HUES48 (cell line): ENCODE data around the gene GOT1.

Experiments
- H3K27ac ChIP-seq: one replicate; pipeline ENCODE4 v1.7.0; 2013; ENCODE audit warnings: low read depth, low read length, inconsistent platforms
- H3K27me3 ChIP-seq: 2 replicates; pipeline ENCODE4 v1.6.1; 2013; ENCODE audit warnings: mild to moderate bottlenecking, low read length; ENCODE audit not compliant: control insufficient read depth, insufficient read depth
- H3K36me3 ChIP-seq: 2 replicates; pipeline ENCODE4 v1.6.1; 2013; ENCODE audit warnings: low read length; ENCODE audit not compliant: control insufficient read depth, insufficient read depth
- H3K4me1 ChIP-seq: 2 replicates; pipeline ENCODE4 v1.6.1; 2013; ENCODE audit warnings: mild to moderate bottlenecking, low read length; ENCODE audit not compliant: control insufficient read depth, insufficient read depth
- H3K4me3 ChIP-seq: 2 replicates; pipeline ENCODE4 v1.5.1; 2013; ENCODE audit warnings: mild to moderate bottlenecking, low read depth, low read length
- H3K9ac ChIP-seq: 2 replicates; pipeline ENCODE4 v1.6.1; 2013; ENCODE audit warnings: mild to moderate bottlenecking, low read depth, low read length, moderate library complexity
- H3K9me3 ChIP-seq: 2 replicates; pipeline ENCODE4 v1.6.1; 2013; ENCODE audit warnings: low read length; ENCODE audit not compliant: control insufficient read depth, insufficient read depth

Gene GOT1

GRCh38 chr10:99364125-99364524 is 66.3 kb downstream of the GOT1 start:
- no peak overlapping the region for H3K9ac ChIP-seq
- no peaks in the 10 kb centered on the region; the same call in 1 of the 2 replicates for H3K27me3 ChIP-seq
- no peaks in the 10 kb centered on the region for H3K36me3 ChIP-seq
- no peak overlapping the region for H3K4me3 ChIP-seq
- H3K4me1 ChIP-seq, result 0 out of 2 replicates have a peak, but pooled peaks cover 5% of the 10 kb centered on the region
- H3K27ac ChIP-seq, result no peak overlapping the region
- no peaks in the 10 kb centered on the region for H3K9me3 ChIP-seq

GRCh38 chr10:99360934-99361333 is 69.5 kb downstream of the GOT1 start:
- Histone ChIP-seq H3K27ac (no peak overlapping the region), H3K27me3 (peaks cover 10% of the 10 kb centered on the region), H3K36me3 (no peaks in the 10 kb centered on the region), H3K4me1 (peaks cover 23% of the 10 kb centered on the region), H3K9me3 (no peaks in the 10 kb centered on the region), H3K4me3 (no peak overlapping the region), H3K9ac (no peak overlapping the region)

GRCh38 chr10:99358101-99358500 is 72.3 kb downstream of the GOT1 start:
- Histone ChIP-seq H3K4me3 (peak overlapping the region; percentile 27; the same call in 1 of the 2 replicates), H3K4me1 (peaks cover 23% of the 10 kb centered on the region), H3K27me3 (peaks cover 10% of the 10 kb centered on the region), H3K9me3 (no peaks in the 10 kb centered on the region), H3K27ac (peak overlapping the region; percentile 76), H3K9ac (no peak overlapping the region), H3K36me3 (no peaks in the 10 kb centered on the region)

GRCh38 chr10:99357691-99358090 is 72.7 kb downstream of the GOT1 start:
- Histone ChIP-seq H3K9me3 (no peaks in the 10 kb centered on the region), H3K36me3 (no peaks in the 10 kb centered on the region), H3K27me3 (peaks cover 10% of the 10 kb centered on the region), H3K4me3 (peak overlapping the region; percentile 27; the same call in 1 of the 2 replicates), H3K4me1 (peaks cover 23% of the 10 kb centered on the region), H3K9ac (no peak overlapping the region), H3K27ac (peak overlapping the region; percentile 69)

GRCh38 chr10:99353182-99353581 is 77.2 kb downstream of the GOT1 start:
- no peak overlapping the region for H3K27ac ChIP-seq
- H3K4me1 ChIP-seq, result peaks cover 9% of the 10 kb centered on the region

GRCh38 chr10:99347672-99348071 is 82.8 kb downstream of the GOT1 start:
- no peaks in the 10 kb centered on the region for H3K4me1 ChIP-seq

More at GRCh38 chr10:99353182-99353581, 77.2 kb downstream of the GOT1 start:
- Histone ChIP-seq H3K27me3 (peaks cover 10% of the 10 kb centered on the region), H3K4me3 (no peak overlapping the region), H3K9me3 (no peaks in the 10 kb centered on the region), H3K9ac (no peak overlapping the region), H3K36me3 (no peaks in the 10 kb centered on the region)

More at GRCh38 chr10:99347672-99348071, 82.8 kb downstream of the GOT1 start:
- Histone ChIP-seq H3K27me3 (no peaks in the 10 kb centered on the region), H3K9me3 (no peaks in the 10 kb centered on the region), H3K4me3 (no peak overlapping the region), H3K36me3 (no peaks in the 10 kb centered on the region), H3K9ac (no peak overlapping the region), H3K27ac (no peak overlapping the region)
